B cell (primary cell): Measurements from ENCODE around the gene RAPGEF1.

Source experiments
- EZH2 ChIP-seq: IDR thresholded peaks from 2 replicates; pipeline ENCODE4 v1.6.1; 2012; ENCODE audit warnings: borderline replicate concordance, low read depth, mild to moderate bottlenecking, moderate library complexity, low read length; ENCODE audit not compliant: insufficient read depth, poor library complexity, severe bottlenecking
- TF ChIP-seq, protein P1 (sequence below): fragments of 200-600 bp; IDR thresholded peaks from one replicate; pipeline ENCODE4 v1.8.0; 2022; ENCODE audit warnings: antibody characterized with exemption, mild to moderate bottlenecking

DNA sequence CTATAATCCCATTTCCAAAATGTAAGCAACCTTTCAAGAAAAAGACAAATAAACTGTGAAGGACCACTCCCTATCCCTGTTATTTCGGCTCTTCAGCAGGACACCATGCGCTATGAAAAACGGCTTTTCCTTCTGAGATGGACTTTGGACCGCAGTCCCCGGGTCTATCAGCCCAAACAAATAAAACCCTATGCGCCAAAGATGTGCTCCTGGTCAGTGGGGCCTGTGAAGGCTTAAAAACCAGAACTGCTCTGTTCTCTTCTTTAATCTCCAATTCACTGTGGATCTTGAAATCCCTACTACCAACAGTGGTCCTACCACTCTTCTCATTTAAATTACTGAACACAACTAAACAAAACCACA is 33.3 kb downstream of the RAPGEF1 start:
- no peak for TF ChIP-seq EZH2
- TF ChIP-seq, protein P1, sequence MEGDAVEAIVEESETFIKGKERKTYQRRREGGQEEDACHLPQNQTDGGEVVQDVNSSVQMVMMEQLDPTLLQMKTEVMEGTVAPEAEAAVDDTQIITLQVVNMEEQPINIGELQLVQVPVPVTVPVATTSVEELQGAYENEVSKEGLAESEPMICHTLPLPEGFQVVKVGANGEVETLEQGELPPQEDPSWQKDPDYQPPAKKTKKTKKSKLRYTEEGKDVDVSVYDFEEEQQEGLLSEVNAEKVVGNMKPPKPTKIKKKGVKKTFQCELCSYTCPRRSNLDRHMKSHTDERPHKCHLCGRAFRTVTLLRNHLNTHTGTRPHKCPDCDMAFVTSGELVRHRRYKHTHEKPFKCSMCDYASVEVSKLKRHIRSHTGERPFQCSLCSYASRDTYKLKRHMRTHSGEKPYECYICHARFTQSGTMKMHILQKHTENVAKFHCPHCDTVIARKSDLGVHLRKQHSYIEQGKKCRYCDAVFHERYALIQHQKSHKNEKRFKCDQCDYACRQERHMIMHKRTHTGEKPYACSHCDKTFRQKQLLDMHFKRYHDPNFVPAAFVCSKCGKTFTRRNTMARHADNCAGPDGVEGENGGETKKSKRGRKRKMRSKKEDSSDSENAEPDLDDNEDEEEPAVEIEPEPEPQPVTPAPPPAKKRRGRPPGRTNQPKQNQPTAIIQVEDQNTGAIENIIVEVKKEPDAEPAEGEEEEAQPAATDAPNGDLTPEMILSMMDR, result no peak
